GM18907 (cell line): ENCODE results near the gene STMN3.
"Not testable (repeated sequence)": the region's sequence is repeated elsewhere in the genome, so short reads cannot be mapped to it uniquely, and the experiment has no call there.

Source experiments
- ATAC-seq: cut with Tn5 transposase; IDR thresholded peaks from one replicate; pipeline ENCODE4 v1.9.1; 2021; ENCODE audit warnings: mild to moderate bottlenecking, moderate library complexity; ENCODE audit not compliant: unreplicated experiment

Gene STMN3

DNA sequence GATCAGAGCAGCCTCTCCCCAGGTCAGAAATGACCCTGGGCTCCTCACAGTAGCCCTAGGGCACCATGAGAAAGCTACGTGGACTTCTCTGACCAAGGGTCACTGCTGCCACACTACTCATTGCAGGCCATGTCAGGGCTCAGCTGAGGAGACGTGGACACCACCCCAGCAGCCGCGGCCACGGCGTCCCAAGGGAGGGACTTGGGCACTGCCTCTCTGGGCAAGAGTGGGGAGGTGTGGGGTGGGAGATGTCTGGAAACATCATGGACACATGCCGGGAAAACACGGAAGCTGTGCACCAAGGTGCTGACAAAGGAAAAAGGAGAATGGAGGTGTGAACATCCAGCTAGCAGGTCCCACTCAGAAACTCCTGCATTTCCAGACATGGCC lies 35.4 kb downstream of the STMN3 start:
- ATAC-seq: no peak

DNA sequence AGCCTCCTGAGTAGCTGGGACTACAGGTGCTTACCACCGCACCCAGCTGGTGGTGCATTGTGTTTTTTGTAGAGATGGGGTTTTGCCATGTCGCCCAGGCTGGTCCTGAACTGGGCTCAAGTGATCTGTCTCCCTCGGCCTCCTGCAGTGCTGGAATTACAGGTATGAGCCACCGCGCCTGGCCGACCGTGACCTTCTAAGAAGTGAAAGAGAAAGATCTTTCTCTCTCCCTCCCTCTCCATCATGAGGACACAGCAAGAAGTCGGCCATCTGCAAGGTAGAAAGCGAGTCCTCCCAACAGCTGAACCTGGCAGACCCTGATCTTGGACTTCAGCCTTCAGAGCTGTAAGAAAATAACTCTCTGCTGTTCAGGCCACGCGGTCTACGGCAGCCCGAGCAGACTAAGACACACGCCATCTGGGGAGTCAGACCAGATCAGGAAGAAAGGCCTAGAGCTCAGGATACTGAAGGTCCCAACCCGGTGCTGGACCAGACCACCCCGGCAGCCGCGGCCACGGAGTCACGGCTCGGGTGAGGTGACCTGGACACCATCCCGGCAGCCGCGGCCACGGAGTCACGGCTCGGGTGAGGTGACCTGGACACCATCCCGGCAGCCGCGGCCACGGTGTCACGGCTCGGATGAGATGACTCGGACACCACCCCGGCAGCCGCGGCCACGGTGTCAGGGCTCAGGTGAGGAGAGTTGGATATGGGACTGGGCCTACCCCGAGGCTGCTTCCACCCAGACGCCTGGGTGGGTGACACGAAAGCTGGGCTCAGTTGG lies 35.9 kb downstream of the STMN3 start:
- ATAC-seq: no peak

DNA sequence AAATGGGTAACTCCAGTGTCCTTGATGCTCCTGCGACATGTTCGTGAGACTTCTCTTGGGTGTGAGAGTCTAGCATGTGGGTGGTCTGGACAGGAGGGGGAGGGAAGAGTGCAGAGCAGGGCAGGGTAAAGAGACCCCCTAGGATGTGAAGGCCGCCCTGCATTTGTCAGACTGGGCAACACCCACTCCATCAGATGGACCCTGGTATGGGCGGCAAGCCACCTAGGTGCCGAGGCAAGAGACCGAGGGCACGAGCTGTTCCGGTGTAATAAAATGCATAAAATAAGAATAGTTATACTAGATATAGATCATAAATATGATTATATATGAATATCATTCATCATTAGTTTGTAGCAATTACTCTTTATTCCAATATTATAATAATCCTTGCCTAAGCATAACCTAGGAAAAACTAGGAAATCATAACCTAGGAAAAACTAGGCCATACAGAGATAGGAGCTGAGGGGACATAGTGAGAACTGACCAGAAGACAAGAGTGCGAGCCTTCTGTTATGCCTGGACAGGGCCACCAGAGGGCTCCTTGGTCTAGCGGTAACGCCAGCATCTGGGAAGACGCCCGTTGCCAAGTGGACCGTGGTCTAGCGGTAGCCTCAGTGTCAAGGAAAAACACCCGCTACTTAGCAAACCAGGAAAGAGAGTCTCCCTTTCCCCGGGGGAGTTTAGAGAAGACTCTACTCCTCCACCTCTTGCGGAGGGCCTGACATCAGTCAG lies 39.2 kb downstream of the STMN3 start:
- ATAC-seq: not testable (repeated sequence)

DNA sequence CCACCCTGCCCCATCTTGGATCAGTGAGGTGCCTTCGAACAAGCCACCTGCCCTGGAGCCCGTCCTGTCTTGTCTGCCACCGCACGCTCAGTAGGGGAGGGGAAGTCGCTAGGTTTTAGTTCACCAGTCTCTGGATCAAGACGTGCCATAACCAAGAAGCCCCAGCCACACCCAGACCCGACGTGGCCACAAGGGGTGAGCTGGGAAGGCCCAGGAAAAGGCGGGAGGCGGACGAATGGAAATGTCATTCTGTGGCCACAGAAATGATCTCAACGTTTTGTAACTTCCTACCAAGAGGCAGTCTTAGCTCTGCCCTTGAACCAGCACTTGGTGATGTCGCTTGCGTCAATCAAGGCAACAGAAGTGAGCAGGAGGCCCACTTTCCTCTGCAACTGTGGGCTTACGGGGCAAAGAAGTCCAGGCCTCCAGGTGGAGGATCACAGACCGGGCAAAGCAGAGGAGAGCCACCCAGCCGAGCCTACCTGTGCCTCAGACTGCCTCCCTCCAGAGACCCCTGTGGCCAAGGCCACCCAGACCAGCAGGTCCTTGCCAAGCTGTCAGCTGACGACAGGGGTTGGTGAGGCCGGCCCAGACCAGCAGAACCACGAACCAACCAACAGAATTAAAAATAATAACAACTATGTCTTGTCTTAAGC lies 40.8 kb downstream of the STMN3 start:
- ATAC-seq: no peak

DNA sequence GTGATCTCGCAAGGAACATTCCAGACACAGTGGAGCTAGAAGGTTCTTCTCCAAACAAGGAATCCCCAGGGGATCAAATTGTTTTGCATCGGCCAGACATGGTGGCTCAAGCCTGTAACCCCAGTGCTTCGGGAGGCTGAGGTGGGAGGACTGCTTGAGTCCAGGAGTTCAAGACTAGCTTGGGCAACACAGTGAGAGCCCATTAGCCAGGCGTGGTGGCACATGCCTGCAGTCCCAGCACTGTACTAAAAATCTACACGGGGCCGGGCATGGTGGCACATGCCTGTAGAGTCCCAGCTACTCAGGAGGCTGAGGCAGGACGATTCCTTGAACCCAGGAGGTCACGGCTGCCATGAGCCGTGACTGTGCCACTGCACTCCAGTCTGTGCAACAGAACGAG lies 41.6 kb downstream of the STMN3 start:
- ATAC-seq: no peak

DNA sequence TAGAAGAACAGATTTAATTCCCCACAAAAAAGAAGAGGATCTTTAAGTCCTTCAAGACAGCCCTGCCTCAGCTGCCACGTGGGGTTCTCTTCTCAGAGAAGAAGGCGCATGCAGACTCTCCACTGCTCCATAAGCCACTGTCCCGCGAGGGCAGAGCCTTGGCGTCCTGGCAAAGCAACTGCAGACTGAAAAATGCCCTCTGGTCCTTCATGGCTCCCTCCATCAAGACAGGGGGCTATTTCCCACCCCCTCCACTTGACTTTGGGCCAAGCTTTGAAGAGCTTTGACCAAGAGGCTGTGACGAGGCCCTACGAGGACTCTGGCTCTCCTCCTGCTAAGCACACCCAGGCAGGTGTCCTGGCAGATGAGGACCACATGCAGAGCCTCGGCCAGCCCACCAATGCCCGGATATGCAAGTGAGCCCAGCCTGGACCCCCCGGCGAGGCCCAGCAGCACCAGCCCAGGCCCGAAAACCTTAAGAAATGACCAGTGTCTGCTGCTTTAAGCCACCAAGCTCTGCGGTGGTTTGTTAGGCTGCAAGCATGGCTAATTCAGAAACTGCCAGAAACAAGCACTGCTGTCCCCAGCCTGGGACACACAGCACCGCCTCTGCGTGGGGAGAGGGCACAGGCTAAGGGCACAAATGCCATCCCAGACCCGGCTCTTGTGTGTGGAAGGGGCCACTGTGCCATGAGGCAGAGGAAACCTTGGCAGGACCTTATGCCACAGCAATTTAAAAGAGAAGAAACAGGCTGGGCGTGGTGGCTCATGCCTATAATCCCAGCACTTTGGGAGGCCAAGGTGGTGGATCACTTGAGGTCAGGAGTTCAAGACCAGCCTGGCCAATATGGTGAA lies 42.4 kb downstream of the STMN3 start:
- ATAC-seq: no peak

DNA sequence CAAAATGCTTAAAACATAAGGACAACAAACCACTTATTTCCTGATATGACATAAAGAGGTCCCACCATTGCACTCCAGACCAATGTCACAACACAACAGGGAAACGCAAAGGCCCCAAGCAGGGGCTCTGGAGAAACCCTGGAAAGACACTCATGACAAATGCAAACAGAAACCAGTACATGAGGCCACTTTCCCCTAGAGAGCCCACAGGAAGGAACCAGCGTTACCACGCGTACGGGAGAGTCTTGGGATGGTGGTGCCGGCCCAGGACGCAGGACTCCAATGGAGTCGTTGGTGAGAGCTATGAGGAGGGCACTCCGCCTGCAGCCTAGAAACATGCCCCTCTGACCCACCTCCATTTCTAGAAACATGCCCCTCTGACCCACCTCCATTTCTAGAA lies 46.5 kb downstream of the STMN3 start:
- no peak for ATAC-seq

DNA sequence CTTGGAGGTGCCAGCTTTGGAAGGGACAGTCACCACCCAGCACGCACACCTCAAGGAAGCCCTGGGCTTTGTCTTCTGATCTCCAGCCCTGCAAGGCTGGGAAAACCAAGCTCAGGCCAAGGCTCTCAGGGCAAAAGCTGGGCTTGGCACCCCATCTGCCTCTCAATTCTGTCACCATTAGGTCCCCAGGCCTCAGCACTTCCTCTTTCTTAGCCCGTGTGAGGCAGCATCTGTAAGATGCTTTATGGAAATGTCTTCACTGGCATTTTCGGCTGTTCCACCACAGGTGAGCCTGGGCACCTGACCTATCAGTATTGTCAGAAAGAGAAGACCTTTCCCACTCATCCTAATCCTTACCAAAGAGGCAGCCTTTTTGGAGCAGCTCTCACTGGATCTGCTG lies 50.9 kb downstream of the STMN3 start:
- no peak for ATAC-seq

DNA sequence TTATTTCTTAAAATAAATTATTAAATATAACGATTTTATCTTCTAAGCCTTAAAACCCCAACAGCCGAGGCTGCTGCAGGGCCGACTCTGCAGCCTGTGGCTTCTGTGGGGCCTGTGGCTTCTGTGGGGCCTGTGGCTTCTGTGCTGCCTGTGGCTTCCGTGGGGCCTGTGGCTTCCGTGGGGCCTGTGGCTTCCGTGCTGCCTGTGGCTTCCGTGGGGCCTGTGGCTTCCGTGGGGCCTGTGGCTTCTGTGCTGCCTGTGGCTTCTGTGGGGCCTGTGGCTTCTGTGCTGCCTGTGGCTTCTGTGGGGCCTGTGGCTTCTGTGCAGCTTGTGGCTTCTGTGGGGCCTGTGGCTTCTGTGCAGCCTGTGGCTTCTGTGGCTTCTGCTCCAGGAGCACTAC lies 51.5 kb downstream of the STMN3 start:
- ATAC-seq: not testable (repeated sequence)

DNA sequence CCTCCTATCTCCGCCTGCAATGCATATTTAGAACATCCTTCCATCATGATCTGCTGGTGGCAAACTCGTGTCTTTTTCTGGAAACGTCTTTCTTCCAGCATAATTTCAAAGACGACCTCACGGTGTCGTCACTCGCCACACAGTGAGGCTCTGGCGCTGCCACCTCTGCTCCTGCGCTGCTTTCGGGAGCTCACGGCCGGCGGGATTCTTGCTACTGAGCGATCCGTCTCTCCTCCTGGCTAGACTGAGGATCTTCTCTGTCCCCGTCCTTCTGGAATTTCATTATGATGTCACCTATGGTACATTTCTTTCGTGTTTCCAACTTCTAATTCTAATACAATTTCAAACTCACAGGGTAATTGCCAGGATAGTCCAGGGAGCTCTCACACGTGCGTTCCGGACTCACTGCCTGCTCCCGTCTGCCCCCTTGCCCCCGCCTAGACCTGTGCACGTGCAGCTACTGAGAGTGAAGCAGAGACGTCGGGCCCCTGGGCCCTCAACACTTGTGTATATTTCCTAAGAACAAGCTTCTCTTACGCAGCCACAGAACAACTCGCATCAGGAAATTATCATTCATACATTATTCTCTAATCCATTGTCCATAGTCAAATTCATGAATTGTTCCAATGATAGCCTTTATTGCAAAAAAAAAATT lies 53.7 kb downstream of the STMN3 start:
- ATAC-seq: no peak

DNA sequence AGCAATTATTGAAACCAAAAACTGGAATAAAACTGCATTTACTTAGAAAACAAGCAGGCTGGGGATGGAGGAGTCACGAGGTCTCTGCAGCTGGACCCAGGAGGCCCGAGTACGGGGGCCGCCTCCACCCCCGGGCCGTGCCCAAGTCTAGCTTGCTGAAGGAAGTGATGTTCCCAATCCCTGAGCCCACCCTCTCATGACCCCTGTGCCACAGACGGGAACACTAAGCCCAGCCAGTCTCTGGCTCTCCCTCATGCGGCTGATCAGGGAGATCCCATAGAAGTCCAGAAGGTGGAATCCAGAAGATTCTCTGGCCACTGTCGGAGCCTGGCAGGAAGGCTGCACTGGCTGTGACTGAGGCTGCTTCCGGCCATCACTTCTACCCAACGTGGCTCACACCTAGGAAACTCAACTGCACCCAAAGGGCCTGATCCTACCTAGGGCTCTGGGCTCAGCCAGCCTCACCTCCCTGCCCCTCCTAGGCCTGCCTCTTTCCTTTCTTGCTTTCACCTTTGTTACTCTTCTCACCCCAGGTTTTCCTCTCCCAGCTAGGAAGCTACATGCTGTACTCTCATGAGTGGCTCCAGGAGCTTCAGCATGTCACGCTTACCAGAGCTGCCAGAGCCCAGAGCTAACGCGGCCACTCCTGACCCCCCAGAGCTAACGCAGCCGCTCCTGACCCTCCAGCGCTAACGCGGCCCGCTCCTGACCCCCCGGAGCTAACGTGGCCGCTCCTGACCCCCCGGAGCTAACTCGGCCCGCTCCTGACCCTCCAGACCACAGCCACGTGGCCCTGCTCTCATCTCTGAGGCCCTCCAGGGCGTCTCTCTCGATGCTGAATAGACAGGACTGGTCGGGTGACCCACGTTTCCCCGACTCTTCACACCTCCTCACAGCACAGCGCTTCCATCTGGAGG lies 54.5 kb downstream of the STMN3 start:
- no peak for ATAC-seq

DNA sequence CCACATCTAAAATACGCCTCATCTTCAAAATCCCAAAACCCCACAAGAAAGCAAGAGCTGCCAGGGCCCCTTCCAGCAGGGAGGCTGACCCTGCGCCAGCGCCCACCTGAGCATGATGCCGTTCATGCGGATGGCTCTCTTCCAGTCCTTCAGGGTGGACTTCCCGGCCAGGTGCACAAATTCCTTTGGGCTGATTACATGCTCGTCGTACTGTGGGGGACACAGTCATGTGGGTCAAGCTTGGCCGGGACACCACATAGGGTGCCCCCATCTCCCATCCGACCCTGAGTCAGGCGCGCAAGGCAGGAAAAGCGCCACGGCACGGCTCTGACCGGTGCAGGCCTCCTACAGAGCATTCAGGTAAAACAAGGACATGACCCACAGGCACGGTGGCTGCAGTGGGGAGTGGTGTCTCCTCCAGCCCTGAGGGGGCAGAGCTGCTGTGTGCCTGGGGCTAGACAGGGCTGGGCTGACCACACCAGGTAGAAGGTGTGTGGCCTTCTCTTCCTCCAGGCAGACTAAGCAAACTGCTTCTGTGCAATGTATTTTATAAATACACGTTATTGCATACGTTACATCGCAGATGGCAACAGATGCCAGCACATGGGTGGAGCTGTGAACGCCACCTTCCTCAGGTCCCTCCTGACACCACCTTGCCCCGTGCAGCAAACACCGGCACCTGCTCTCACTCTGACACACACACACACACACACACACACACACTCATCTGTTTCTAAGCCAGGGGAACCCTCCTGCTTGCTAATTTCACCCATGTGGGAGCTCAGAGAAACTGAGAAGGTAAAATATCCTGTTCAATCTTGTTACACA lies 55.4 kb downstream of the STMN3 start:
- ATAC-seq: no peak

DNA sequence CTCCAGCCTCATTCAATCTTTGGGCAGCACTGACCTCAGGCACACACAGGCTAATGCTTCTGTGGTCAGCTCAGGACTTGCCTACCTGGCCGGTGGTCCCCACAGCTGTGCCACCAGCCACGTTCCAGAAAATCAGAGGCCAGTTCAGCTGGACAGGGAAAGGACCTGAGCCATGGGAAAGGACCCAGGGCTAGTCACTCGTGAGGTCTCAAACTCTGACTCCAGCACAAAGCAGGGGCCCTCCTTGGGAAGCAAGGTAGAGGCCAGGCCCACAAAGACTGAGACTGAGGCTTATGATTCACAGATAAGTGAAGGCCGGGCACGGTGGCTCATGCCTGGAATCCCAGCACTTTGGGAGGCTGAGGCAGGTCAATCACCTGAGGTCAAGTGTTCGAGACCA lies 56.8 kb downstream of the STMN3 start:
- ATAC-seq: no peak

DNA sequence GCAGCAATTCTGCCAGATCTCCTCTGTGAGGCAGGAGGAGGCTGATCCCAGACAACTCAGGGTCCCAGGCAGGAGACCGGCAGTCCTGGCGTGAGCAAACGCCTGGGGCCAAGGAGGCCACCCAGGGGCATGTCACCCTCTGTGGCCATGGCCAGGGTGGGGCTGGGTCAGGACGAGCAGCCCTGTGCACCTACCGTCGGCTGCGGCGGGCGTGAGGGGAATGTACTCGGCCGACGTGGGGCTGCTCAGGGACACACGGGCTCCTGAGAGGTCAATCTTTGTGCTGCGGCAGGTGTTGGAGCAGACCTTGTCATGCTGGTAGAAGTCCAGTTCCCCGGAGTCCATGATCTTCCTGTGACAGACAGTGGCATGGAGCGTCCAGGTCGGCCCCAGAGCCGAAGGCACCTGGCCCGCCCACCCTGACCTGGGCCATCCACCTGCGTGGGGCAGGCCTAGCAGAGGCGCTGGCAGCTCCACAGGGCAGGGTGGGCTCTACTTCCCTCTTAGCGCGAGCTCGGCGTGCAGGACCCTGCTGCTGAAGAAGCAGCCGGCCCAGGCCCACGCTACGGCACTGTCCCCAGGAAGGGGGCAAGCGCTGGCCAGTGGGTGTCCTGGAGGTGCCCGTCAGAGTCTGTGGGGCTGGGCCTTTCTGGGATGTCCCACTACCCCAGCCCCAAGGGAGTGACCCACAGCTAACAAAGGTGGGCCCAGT lies 57.7 kb downstream of the STMN3 start:
- no peak for ATAC-seq

DNA sequence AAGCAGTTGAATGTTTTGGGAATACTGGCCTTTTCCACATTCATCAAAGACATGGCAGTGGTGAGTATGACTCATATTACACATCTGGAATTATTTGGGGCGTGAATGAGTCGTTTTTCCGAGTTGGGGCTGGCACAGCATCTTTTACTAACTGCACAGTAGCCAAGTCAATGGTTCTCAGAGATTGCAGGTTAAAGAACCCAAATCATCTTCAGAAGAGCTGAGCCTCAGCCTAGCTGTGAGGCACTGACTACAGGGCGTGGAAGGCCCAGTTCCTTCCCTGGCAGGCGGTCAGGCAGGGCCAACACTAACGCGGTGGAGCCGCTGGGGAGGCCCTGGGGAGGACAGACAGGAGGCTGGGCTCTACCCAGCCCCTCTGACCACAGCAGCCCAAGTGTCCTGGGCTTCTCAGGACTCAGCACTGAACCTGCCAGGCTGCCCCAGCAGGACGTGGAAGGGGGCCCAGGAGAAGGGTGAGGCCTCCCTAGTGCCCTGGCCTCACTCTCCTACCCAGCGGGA lies 59.1 kb downstream of the STMN3 start:
- ATAC-seq: no peak

DNA sequence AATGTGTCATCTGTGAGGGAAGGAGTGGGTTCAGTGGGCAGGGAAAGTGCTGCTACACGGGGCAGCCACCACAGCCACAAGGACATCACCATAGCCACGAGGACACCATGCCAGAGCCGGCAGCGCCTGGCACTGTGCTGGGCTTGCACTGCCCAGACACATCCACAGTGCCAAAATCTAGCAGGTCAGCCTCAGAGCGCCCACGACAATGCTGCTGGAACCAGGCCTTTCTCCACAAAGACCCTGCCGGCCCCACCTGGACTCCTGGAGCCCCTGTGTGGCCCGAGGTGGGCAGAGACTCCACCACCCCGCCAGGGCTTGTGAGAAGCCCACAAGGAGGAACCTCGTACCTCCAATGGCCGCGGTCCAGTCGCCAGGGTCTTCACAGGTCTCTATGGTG lies 60.6 kb downstream of the STMN3 start:
- ATAC-seq: no peak

DNA sequence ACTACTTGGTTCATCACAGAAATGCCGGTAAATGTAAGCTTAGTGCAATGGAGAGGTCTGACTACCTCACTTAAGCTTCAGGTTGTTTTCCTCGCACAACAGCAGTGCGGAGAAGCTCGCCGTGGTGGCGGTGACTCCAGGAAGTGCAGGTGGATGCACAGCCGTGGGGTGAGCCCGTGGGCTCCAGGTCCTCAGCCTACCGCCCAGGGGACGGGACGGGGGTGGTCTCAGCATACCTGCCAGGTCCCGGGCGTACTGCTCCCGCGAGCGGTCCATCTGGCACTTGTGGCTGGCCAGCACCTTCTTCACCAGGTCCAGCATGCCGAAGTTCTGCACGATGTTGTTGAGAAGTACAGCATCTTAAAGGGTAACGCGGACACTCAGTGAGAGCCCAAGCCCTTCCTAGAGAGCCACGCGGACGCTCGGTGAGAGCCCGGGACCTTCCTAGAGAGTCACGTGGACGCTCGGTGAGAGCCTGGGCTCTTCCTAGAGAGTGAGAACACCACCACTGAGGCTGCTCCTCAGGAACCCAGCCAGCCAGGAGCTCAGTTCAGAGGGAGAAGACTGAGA lies 61.4 kb downstream of the STMN3 start:
- no peak for ATAC-seq
